Calu3 (cell line): ENCODE measurements around the gene PDCD6IP. TPM values are rescaled to one million over a fixed set of nuclear protein-coding genes. Genes with fewer than 3 reads are reported as not detected.

Source experiments
- BruUV-seq: library from RNA; stranded (reverse); fragments of 400-500 nt; replicated peaks from 2 replicates; lab custom pipeline; 2021; lab: Mats Ljungman, UMichigan
- CTCF ChIA-PET: fragments of 300-600 bp; sonication (Branson Sonifier 250); formaldehyde crosslinking; loops from one replicate; lab custom pipeline; 2022; ENCODE audit warnings: antibody characterized with exemption; lab: Charles Lee
- DNase-seq: peaks from one replicate; pipeline ENCODE4 v3.0.0; 2022
- H3K27ac Mint-ChIP-seq: one replicate; pipeline ENCODE4 v1.8.0; 2022; ENCODE audit warnings: mixed read lengths; ENCODE audit not compliant: unreplicated experiment
- H3K27me3 Mint-ChIP-seq: one replicate; pipeline ENCODE4 v1.8.0; 2022; ENCODE audit warnings: mixed read lengths; ENCODE audit not compliant: unreplicated experiment
- H3K36me3 Mint-ChIP-seq: one replicate; pipeline ENCODE4 v1.8.0; 2022; ENCODE audit warnings: mild to moderate bottlenecking, moderate library complexity, mixed read lengths; ENCODE audit not compliant: insufficient read depth, unreplicated experiment
- H3K4me1 Mint-ChIP-seq: one replicate; pipeline ENCODE4 v1.8.0; 2022; ENCODE audit warnings: mild to moderate bottlenecking, low read depth, mixed read lengths; ENCODE audit not compliant: unreplicated experiment
- H3K4me3 Mint-ChIP-seq: one replicate; pipeline ENCODE4 v1.8.0; 2022; ENCODE audit warnings: mild to moderate bottlenecking, low read depth, moderate library complexity, mixed read lengths; ENCODE audit not compliant: unreplicated experiment
- H3K9me3 Mint-ChIP-seq: one replicate; pipeline ENCODE4 v1.8.0; 2022; ENCODE audit warnings: low read depth, mixed read lengths; ENCODE audit not compliant: unreplicated experiment
- CTCF ChIP-seq: fragments of 200-600 bp; IDR thresholded peaks from one replicate; pipeline ENCODE4 v1.8.0; 2022; ENCODE audit warnings: antibody characterized with exemption; ENCODE audit not compliant: unreplicated experiment
- intact Hi-C: fragments of 100-400 bp; cut with micrococcal nuclease; formaldehyde crosslinking; loops from one replicate; pipeline ENCODE4 v1.10.0; 2022; ENCODE audit not compliant: unreplicated experiment
- total RNA-seq: library from RNA; stranded (reverse); gene quantifications from 2 replicates; pipeline ENCODE4 v1.2.3, GENCODE V29; 2022

Gene PDCD6IP
- total RNA-seq, 1 experiment from 2014 or later = 213 TPM

GRCh38 chr3:33798113-33798417 is 365 bp upstream of the PDCD6IP start:
- Mint-ChIP-seq H3K9me3 (peaks cover 3% of the 10 kb centered on the region), H3K4me1 (peaks cover 31% of the 10 kb centered on the region), H3K27me3 (no peaks in the 10 kb centered on the region), H3K4me3 (peak overlapping the region; percentile 99), H3K36me3 (peaks cover 32% of the 10 kb centered on the region), H3K27ac (peak overlapping the region; percentile 94)
- DNase-seq = no peak
- TF ChIP-seq CTCF = no peak
- BruUV-seq = no TSS peak
- intact Hi-C loops = no loop called here
- CTCF ChIA-PET = interaction anchor here (0.7 to 1.3 kb wide), 2 partner anchors 11 to 22 kb away, joined by 3 to 6 read pairs; no protein-coding TSS in a partner anchor

DNA sequence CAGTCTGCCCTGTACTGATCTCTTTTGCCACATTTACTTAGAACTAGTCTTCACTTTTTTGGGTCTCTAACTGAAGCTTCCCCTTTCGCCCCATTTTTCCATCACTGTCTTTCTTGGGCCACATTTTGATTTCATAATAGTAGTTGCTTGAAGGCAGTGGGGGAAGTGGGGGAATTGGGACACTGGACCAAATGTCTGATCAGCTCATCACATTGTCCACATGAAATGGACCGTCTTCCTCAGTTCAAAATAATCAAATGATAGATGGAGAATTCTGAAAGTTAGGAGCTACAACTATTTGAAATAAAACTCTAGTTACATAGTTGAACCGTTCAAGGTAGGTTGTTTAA is 747 bp downstream of the PDCD6IP start:
- H3K27me3 Mint-ChIP-seq = no peaks in the 10 kb centered on the region
- peak overlapping the region; percentile 94 for H3K27ac Mint-ChIP-seq
- intact Hi-C loops = no loop called here
- H3K36me3 Mint-ChIP-seq = peaks cover 43% of the 10 kb centered on the region
- peaks cover 7% of the 10 kb centered on the region for H3K9me3 Mint-ChIP-seq
- no peak for TF ChIP-seq CTCF
- H3K4me1 Mint-ChIP-seq = peaks cover 42% of the 10 kb centered on the region
- no peak for DNase-seq
- CTCF ChIA-PET = interaction anchor here (1.2 to 1.3 kb wide), 2 partner anchors 12 to 23 kb away, joined by 3 to 4 read pairs; no protein-coding TSS in a partner anchor
- peak overlapping the region; percentile 99 for H3K4me3 Mint-ChIP-seq
- no TSS peak for BruUV-seq

GRCh38 chr3:33803252-33803651 is 4.8 kb downstream of the PDCD6IP start:
- CTCF ChIA-PET = no interaction called here
- TF ChIP-seq CTCF = no peak
- H3K27me3 Mint-ChIP-seq = no peaks in the 10 kb centered on the region
- H3K9me3 Mint-ChIP-seq = peaks cover 4% of the 10 kb centered on the region
- BruUV-seq = no TSS peak
- peaks cover 31% of the 10 kb centered on the region for H3K4me1 Mint-ChIP-seq
- H3K4me3 Mint-ChIP-seq = no peak overlapping the region
- H3K27ac Mint-ChIP-seq = peak overlapping the region; percentile 13
- H3K36me3 Mint-ChIP-seq = peaks cover 33% of the 10 kb centered on the region
- intact Hi-C loops = no loop called here
- no peak for DNase-seq

GRCh38 chr3:33803894-33804526 is 5.6 kb downstream of the PDCD6IP start:
- Mint-ChIP-seq H3K4me3 (no peak overlapping the region), H3K36me3 (peaks cover 26% of the 10 kb centered on the region), H3K27me3 (no peaks in the 10 kb centered on the region), H3K27ac (no peak overlapping the region), H3K4me1 (peaks cover 39% of the 10 kb centered on the region), H3K9me3 (peaks cover 4% of the 10 kb centered on the region)
- no TSS peak for BruUV-seq
- intact Hi-C loops = no loop called here
- no peak for TF ChIP-seq CTCF
- CTCF ChIA-PET = no interaction called here
- no peak for DNase-seq
